Cardiac septum (tissue), 1 donor: ENCODE measurements around the gene EDAR. TPM values are rescaled to one million over a fixed set of nuclear protein-coding genes. Genes with fewer than 3 reads are reported as not detected.

Source experiments
- DNase-seq: peaks from one replicate; pipeline ENCODE4 v3.0.0-alpha.2; 2020; ENCODE audit warnings: low spot score
- intact Hi-C: fragments of 100-400 bp; cut with DNase I; formaldehyde crosslinking; loops from one replicate; pipeline ENCODE4 v1.14.0; 2022
- total RNA-seq: library from RNA; stranded (reverse); fragmentation: NEBNext Ultra II Directional; extraction: Animal tissue kit (Norgen Biotek cat#: 25700); gene quantifications from one replicate; pipeline ENCODE4 v1.2.1, GENCODE V29; 2021
- donor health status: DM: no; HTN: no; CAD: no.

The EDAR gene
- total RNA-seq, 1 donor from 2014 or later = not detected

- intact Hi-C loops = no loop called here
- DNase-seq = no peak
These were observed 44.3 kb downstream of the EDAR start for GRCh38 chr2:108944601-108945331.

- intact Hi-C loops = no loop called here
- no peak for DNase-seq
These were observed 45.3 kb downstream of the EDAR start for GRCh38 chr2:108943751-108944150.

- intact Hi-C loops = no loop called here
- DNase-seq = no peak
These were observed 46.1 kb downstream of the EDAR start for GRCh38 chr2:108942888-108943287.

GRCh38 chr2:108942231-108942825, 46.7 kb downstream of the EDAR start:
- no peak for DNase-seq
- intact Hi-C loops = no loop called here

- DNase-seq = no peak
- intact Hi-C loops = no loop called here
These were observed 47.3 kb downstream of the EDAR start for GRCh38 chr2:108941767-108942166.

GRCh38 chr2:108941161-108941665, 47.8 kb downstream of the EDAR start:
- DNase-seq = no peak
- intact Hi-C loops = no loop called here

- intact Hi-C loops = no loop called here
- DNase-seq = no peak
These were observed 48.9 kb downstream of the EDAR start for GRCh38 chr2:108940156-108940555.

- intact Hi-C loops = no loop called here
- DNase-seq = no peak
These were observed 50.8 kb downstream of the EDAR start for GRCh38 chr2:108938077-108938710.

- intact Hi-C loops = no loop called here
- no peak for DNase-seq
These were observed 51.5 kb downstream of the EDAR start for GRCh38 chr2:108937367-108938017.

GRCh38 chr2:108936866-108937265, 52.2 kb downstream of the EDAR start:
- intact Hi-C loops = no loop called here
- DNase-seq = no peak

- intact Hi-C loops = no loop called here
- no peak for DNase-seq
These were observed 52.8 kb downstream of the EDAR start for GRCh38 chr2:108936076-108936864.

- intact Hi-C loops = no loop called here
These were observed 53.7 kb downstream of the EDAR start for GRCh38 chr2:108935271-108935741.

GRCh38 chr2:108934583-108935245, 54.3 kb downstream of the EDAR start:
- no peak for DNase-seq
- intact Hi-C loops = no loop called here

More at GRCh38 chr2:108935271-108935741, 53.7 kb downstream of the EDAR start:
- DNase-seq = no peak

GRCh38 chr2:108934151-108934550, 54.9 kb downstream of the EDAR start:
- intact Hi-C loops = no loop called here
- no peak for DNase-seq

- DNase-seq = no peak
- intact Hi-C loops = no loop called here
These were observed 55.3 kb downstream of the EDAR start for GRCh38 chr2:108933691-108934117.

GRCh38 chr2:108932736-108933332, 56.2 kb downstream of the EDAR start:
- no peak for DNase-seq
- intact Hi-C loops = no loop called here

GRCh38 chr2:108931372-108931771, 57.6 kb downstream of the EDAR start:
- intact Hi-C loops = no loop called here
- no peak for DNase-seq

GRCh38 chr2:108929807-108930425, 59.1 kb downstream of the EDAR start:
- intact Hi-C loops = loop anchor here (2.0 kb wide), 1 partner anchor 59 kb away; the partner anchor contains the start of gene EDAR
- no peak for DNase-seq
